NT2/D1 (cell line): ENCODE measurements around the gene ZNF880.
A peak's percentile ranks its signal among the peaks of the same experiment; 100 is the strongest.

Source experiments
- DNase-seq: peaks from one replicate; pipeline ENCODE4 v3.0.0-alpha.2; 2011; ENCODE audit warnings: low read depth, low spot score
- H3K27me3 ChIP-seq: 2 replicates; pipeline ENCODE4 v1.6.0; 2011; ENCODE audit warnings: mild to moderate bottlenecking; ENCODE audit not compliant: insufficient read length, insufficient read depth
- H3K36me3 ChIP-seq: 2 replicates; pipeline ENCODE4 v1.6.1; 2011; ENCODE audit warnings: mild to moderate bottlenecking, low read length, mixed read lengths; ENCODE audit not compliant: insufficient read depth, insufficient read length
- H3K4me1 ChIP-seq: 2 replicates; pipeline ENCODE4 v1.5.1; 2011; ENCODE audit not compliant: insufficient read depth, insufficient read length
- H3K4me3 ChIP-seq: 2 replicates; pipeline ENCODE4 v1.5.1; 2011; ENCODE audit warnings: low read depth; ENCODE audit not compliant: insufficient read length
- H3K9ac ChIP-seq: 2 replicates; pipeline ENCODE4 v1.6.0; 2011; ENCODE audit warnings: low read depth; ENCODE audit not compliant: insufficient read length
- H3K9me3 ChIP-seq: 2 replicates; pipeline ENCODE4 v1.5.1; 2011; ENCODE audit warnings: mild to moderate bottlenecking, low read length; ENCODE audit not compliant: insufficient read depth
- SUZ12 ChIP-seq: IDR thresholded peaks from 2 replicates; pipeline ENCODE4 v1.6.1; 2011; ENCODE audit not compliant: insufficient read length, insufficient read depth; ENCODE audit errors: extremely low read depth
- YY1 ChIP-seq: IDR thresholded peaks from 2 replicates; pipeline ENCODE4 v1.6.1; 2011; ENCODE audit not compliant: insufficient read length, insufficient read depth
- ZNF274 ChIP-seq: IDR thresholded peaks from 2 replicates; pipeline ENCODE4 v1.6.1; 2011; ENCODE audit warnings: mild to moderate bottlenecking, low read depth, low read length

ZNF880 gene

GRCh38 chr19:52343548-52343947 is 26.2 kb upstream of the ZNF880 start:
- Histone ChIP-seq H3K36me3 (peaks cover 16% of the 10 kb centered on the region), H3K9me3 (no peaks in the 10 kb centered on the region), H3K27me3 (no peaks in the 10 kb centered on the region), H3K4me1 (no peaks in the 10 kb centered on the region), H3K4me3 (no peak overlapping the region), H3K9ac (no peak overlapping the region)
- peak; percentile 63 for DNase-seq
- no peak for TF ChIP-seq SUZ12
- no peak for TF ChIP-seq ZNF274
- TF ChIP-seq YY1, result no peak

- DNase-seq, result no peak
- no peak overlapping the region for H3K4me3 ChIP-seq
- no peak for TF ChIP-seq SUZ12
- TF ChIP-seq ZNF274, result no peak
- TF ChIP-seq YY1, result no peak
- no peak overlapping the region for H3K9ac ChIP-seq
- peaks cover 27% of the 10 kb centered on the region for H3K36me3 ChIP-seq
- H3K9me3 ChIP-seq, result no peaks in the 10 kb centered on the region
- no peaks in the 10 kb centered on the region for H3K4me1 ChIP-seq
- no peaks in the 10 kb centered on the region for H3K27me3 ChIP-seq
These were observed 24.6 kb upstream of the ZNF880 start for GRCh38 chr19:52345162-52345561.

GRCh38 chr19:52351512-52351911 is 18.2 kb upstream of the ZNF880 start:
- Histone ChIP-seq H3K27me3 (no peaks in the 10 kb centered on the region), H3K4me1 (no peaks in the 10 kb centered on the region), H3K9ac (no peak overlapping the region), H3K9me3 (no peaks in the 10 kb centered on the region), H3K4me3 (no peak overlapping the region), H3K36me3 (peaks cover 59% of the 10 kb centered on the region)
- no peak for DNase-seq
- no peak for TF ChIP-seq ZNF274
- no peak for TF ChIP-seq YY1
- TF ChIP-seq SUZ12, result no peak

GRCh38 chr19:52366414-52366824 is 3.3 kb upstream of the ZNF880 start:
- H3K4me1 ChIP-seq, result no peaks in the 10 kb centered on the region
- H3K4me3 ChIP-seq, result no peak overlapping the region
- peaks cover 26% of the 10 kb centered on the region for H3K36me3 ChIP-seq
- no peak for DNase-seq
- peaks cover 54% of the 10 kb centered on the region for H3K9me3 ChIP-seq
- H3K27me3 ChIP-seq, result no peaks in the 10 kb centered on the region
- H3K9ac ChIP-seq, result no peak overlapping the region
- peak; percentile 81 for TF ChIP-seq ZNF274
- TF ChIP-seq YY1, result no peak

GRCh38 chr19:52370341-52370710 is 603 bp downstream of the ZNF880 start:
- H3K4me1 ChIP-seq, result no peaks in the 10 kb centered on the region

GRCh38 chr19:52391135-52391534 is 21.4 kb downstream of the ZNF880 start:
- TF ChIP-seq SUZ12, result no peak
- Histone ChIP-seq H3K36me3 (peaks cover 39% of the 10 kb centered on the region), H3K9me3 (peaks cover 15% of the 10 kb centered on the region; the same call in 1 of the 2 replicates), H3K4me3 (no peak overlapping the region), H3K9ac (no peak overlapping the region), H3K4me1 (no peaks in the 10 kb centered on the region), H3K27me3 (no peaks in the 10 kb centered on the region)
- no peak for DNase-seq

More at GRCh38 chr19:52370341-52370710, 603 bp downstream of the ZNF880 start:
- Histone ChIP-seq H3K36me3 (peaks cover 30% of the 10 kb centered on the region), H3K9ac (peak overlapping the region; percentile 95), H3K4me3 (peak overlapping the region; percentile 93), H3K27me3 (no peaks in the 10 kb centered on the region), H3K9me3 (peaks cover 31% of the 10 kb centered on the region)
- TF ChIP-seq YY1 (no peak), ZNF274 (no peak), SUZ12 (no peak)
- no peak for DNase-seq

- peak within 1 kb of the TSS; percentile 91 for H3K9ac ChIP-seq
- DNase-seq, result peak; percentile 81
These were observed 27.8 kb downstream of the ZNF880 start, which contains the start of gene ZNF528 for GRCh38 chr19:52397310-52398080. ZNF528 (plus strand) TSS chr19:52397849; CDS start chr19:52402014, 4,165 bp downstream.

More at GRCh38 chr19:52397310-52398080, 27.8 kb downstream of the ZNF880 start, which contains the start of gene ZNF528:
- Histone ChIP-seq H3K27me3 (no peaks in the 10 kb centered on the region), H3K4me1 (no peaks in the 10 kb centered on the region), H3K36me3 (peaks cover 51% of the 10 kb centered on the region), H3K9me3 (no peaks in the 10 kb centered on the region), H3K4me3 (peak within 1 kb of the TSS; percentile 89)
- TF ChIP-seq YY1 (no peak), SUZ12 (no peak), ZNF274 (no peak)
